Measurements from ENCODE around the gene QSOX2. TPM values are rescaled to one million over a fixed set of nuclear protein-coding genes. Genes with fewer than 3 reads are reported as not detected.

The QSOX2 gene
- total and polyA plus RNA-seq, 2 experiments from 2014 or later = 9.2 to 29.2 TPM

DNA sequence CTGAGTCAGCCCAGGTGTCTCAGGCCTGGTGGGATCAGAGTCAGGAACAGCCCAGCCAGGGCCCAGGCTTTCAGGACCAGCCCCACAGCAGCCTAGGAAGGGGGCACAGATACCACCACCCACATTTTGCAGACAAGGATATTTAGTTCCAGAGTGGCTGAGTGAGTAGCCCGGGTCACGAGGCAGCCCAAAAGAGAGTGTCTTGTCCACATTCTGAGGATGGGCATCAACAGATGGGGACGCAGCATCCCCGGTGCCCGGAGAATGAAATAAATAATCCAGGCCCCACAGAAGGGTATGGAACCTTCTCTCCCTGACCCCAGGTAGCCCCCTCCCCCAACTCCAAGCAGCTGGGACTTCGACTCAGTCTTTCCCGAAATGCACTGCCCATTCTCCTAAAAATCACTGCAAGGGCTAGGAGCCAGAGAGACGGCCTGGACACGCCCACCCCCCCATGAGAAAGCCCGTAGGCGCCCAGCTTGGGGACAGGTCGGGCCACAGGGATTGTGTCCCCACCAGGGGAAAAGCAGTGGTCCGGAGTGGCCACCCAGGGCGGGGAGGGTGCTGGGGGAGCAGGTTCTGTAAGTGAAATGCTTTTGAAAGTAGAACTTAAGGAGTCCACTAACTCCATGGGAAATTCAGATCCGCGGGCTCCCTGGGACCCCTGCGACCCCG, 47.5 kb downstream of the QSOX2 start:
- Histone ChIP-seq H3K4me2 (peak overlapping the region; percentile 75), H3K4me1 (ENCODE audit: insufficient read depth) (peaks cover 17% of the 10 kb centered on the region), H4K20me1 (replicated peaks; ENCODE audit: insufficient read depth) (peaks cover 6% of the 10 kb centered on the region), H3K9me2 (ENCODE audit: insufficient read depth) (no peaks in the 10 kb centered on the region), H3K27me3 (ENCODE audit: insufficient read depth) (peaks cover 99% of the 10 kb centered on the region), H3F3A (replicated peaks; ENCODE audit: low read depth) (no peaks in the 10 kb centered on the region; the same call in 1 of the 2 replicates), H2AFZ (peak overlapping the region; percentile 47; the same call in 1 of the 2 replicates), H3K27ac (ENCODE audit: low read depth) (no peak overlapping the region), H3K4me3 (peak overlapping the region; percentile 49), H3K79me2 (replicated peaks; ENCODE audit: insufficient read depth) (no peaks in the 10 kb centered on the region), H3K36me3 (ENCODE audit: insufficient read depth) (no peaks in the 10 kb centered on the region)
- Mint-ChIP-seq H3K27ac (no peak overlapping the region), H3K9me3 (no peaks in the 10 kb centered on the region), H3K36me3 (ENCODE audit: low read depth) (no peaks in the 10 kb centered on the region), H3K4me3 (peak overlapping the region; percentile 57), H3K4me1 (peaks cover 18% of the 10 kb centered on the region), H3K27me3 (ENCODE audit: insufficient read depth, low read depth, poor library complexity) (peaks cover 89% of the 10 kb centered on the region)
- DNase-seq (ENCODE audit: low spot score) (peak; percentile 24), ATAC-seq (no peak)
- TF ChIP-seq NANOG (IDR thresholded peaks at IDR 0.05; ENCODE audit: borderline replicate concordance) (no peak), ZNF331 (CRISPR knock-in tag; IDR thresholded peaks at IDR 0.05; ENCODE audit: low read depth) (no peak), POLR2AphosphoS5 (IDR thresholded peaks at IDR 0.05; ENCODE audit: low read depth) (no peak), EZH2 (IDR thresholded peaks at IDR 0.05; ENCODE audit: low read depth, unreplicated experiment) (no peak), STAT1 (IDR thresholded peaks at IDR 0.05; ENCODE audit: unreplicated experiment) (no peak)
- TF ChIP-seq, protein P1, sequence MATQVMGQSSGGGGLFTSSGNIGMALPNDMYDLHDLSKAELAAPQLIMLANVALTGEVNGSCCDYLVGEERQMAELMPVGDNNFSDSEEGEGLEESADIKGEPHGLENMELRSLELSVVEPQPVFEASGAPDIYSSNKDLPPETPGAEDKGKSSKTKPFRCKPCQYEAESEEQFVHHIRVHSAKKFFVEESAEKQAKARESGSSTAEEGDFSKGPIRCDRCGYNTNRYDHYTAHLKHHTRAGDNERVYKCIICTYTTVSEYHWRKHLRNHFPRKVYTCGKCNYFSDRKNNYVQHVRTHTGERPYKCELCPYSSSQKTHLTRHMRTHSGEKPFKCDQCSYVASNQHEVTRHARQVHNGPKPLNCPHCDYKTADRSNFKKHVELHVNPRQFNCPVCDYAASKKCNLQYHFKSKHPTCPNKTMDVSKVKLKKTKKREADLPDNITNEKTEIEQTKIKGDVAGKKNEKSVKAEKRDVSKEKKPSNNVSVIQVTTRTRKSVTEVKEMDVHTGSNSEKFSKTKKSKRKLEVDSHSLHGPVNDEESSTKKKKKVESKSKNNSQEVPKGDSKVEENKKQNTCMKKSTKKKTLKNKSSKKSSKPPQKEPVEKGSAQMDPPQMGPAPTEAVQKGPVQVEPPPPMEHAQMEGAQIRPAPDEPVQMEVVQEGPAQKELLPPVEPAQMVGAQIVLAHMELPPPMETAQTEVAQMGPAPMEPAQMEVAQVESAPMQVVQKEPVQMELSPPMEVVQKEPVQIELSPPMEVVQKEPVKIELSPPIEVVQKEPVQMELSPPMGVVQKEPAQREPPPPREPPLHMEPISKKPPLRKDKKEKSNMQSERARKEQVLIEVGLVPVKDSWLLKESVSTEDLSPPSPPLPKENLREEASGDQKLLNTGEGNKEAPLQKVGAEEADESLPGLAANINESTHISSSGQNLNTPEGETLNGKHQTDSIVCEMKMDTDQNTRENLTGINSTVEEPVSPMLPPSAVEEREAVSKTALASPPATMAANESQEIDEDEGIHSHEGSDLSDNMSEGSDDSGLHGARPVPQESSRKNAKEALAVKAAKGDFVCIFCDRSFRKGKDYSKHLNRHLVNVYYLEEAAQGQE (IDR thresholded peaks at IDR 0.05; ENCODE audit: unreplicated experiment) = no peak
- TF ChIP-seq, protein P2, sequence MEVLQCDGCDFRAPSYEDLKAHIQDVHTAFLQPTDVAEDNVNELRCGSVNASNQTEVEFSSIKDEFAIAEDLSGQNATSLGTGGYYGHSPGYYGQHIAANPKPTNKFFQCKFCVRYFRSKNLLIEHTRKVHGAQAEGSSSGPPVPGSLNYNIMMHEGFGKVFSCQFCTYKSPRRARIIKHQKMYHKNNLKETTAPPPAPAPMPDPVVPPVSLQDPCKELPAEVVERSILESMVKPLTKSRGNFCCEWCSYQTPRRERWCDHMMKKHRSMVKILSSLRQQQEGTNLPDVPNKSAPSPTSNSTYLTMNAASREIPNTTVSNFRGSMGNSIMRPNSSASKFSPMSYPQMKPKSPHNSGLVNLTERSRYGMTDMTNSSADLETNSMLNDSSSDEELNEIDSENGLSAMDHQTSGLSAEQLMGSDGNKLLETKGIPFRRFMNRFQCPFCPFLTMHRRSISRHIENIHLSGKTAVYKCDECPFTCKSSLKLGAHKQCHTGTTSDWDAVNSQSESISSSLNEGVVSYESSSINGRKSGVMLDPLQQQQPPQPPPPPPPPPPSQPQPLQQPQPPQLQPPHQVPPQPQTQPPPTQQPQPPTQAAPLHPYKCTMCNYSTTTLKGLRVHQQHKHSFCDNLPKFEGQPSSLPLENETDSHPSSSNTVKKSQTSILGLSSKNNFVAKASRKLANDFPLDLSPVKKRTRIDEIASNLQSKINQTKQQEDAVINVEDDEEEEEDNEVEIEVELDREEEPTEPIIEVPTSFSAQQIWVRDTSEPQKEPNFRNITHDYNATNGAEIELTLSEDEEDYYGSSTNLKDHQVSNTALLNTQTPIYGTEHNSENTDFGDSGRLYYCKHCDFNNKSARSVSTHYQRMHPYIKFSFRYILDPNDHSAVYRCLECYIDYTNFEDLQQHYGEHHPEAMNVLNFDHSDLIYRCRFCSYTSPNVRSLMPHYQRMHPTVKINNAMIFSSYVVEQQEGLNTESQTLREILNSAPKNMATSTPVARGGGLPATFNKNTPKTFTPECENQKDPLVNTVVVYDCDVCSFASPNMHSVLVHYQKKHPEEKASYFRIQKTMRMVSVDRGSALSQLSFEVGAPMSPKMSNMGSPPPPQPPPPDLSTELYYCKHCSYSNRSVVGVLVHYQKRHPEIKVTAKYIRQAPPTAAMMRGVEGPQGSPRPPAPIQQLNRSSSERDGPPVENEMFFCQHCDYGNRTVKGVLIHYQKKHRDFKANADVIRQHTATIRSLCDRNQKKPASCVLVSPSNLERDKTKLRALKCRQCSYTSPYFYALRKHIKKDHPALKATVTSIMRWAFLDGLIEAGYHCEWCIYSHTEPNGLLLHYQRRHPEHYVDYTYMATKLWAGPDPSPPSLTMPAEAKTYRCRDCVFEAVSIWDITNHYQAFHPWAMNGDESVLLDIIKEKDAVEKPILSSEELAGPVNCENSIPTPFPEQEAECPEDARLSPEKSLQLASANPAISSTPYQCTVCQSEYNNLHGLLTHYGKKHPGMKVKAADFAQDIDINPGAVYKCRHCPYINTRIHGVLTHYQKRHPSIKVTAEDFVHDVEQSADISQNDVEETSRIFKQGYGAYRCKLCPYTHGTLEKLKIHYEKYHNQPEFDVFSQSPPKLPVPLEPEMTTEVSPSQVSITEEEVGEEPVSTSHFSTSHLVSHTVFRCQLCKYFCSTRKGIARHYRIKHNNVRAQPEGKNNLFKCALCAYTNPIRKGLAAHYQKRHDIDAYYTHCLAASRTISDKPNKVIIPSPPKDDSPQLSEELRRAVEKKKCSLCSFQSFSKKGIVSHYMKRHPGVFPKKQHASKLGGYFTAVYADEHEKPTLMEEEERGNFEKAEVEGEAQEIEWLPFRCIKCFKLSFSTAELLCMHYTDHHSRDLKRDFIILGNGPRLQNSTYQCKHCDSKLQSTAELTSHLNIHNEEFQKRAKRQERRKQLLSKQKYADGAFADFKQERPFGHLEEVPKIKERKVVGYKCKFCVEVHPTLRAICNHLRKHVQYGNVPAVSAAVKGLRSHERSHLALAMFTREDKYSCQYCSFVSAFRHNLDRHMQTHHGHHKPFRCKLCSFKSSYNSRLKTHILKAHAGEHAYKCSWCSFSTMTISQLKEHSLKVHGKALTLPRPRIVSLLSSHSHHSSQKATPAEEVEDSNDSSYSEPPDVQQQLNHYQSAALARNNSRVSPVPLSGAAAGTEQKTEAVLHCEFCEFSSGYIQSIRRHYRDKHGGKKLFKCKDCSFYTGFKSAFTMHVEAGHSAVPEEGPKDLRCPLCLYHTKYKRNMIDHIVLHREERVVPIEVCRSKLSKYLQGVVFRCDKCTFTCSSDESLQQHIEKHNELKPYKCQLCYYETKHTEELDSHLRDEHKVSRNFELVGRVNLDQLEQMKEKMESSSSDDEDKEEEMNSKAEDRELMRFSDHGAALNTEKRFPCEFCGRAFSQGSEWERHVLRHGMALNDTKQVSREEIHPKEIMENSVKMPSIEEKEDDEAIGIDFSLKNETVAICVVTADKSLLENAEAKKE (CRISPR knock-in tag; IDR thresholded peaks at IDR 0.05) = no peak
- TF ChIP-seq, protein P3, sequence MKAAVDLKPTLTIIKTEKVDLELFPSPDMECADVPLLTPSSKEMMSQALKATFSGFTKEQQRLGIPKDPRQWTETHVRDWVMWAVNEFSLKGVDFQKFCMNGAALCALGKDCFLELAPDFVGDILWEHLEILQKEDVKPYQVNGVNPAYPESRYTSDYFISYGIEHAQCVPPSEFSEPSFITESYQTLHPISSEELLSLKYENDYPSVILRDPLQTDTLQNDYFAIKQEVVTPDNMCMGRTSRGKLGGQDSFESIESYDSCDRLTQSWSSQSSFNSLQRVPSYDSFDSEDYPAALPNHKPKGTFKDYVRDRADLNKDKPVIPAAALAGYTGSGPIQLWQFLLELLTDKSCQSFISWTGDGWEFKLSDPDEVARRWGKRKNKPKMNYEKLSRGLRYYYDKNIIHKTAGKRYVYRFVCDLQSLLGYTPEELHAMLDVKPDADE (IDR thresholded peaks at IDR 0.05) = no peak
- TF ChIP-seq, protein P4, sequence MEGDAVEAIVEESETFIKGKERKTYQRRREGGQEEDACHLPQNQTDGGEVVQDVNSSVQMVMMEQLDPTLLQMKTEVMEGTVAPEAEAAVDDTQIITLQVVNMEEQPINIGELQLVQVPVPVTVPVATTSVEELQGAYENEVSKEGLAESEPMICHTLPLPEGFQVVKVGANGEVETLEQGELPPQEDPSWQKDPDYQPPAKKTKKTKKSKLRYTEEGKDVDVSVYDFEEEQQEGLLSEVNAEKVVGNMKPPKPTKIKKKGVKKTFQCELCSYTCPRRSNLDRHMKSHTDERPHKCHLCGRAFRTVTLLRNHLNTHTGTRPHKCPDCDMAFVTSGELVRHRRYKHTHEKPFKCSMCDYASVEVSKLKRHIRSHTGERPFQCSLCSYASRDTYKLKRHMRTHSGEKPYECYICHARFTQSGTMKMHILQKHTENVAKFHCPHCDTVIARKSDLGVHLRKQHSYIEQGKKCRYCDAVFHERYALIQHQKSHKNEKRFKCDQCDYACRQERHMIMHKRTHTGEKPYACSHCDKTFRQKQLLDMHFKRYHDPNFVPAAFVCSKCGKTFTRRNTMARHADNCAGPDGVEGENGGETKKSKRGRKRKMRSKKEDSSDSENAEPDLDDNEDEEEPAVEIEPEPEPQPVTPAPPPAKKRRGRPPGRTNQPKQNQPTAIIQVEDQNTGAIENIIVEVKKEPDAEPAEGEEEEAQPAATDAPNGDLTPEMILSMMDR (conservative IDR thresholded peaks at IDR 0.05; ENCODE audit: low read depth in 2 of 2) = no peak
